HEK293 (cell line): ENCODE results near the gene TMEM37.

Experiments used
- CTCF ChIA-PET: fragments of 350-600 bp; formaldehyde crosslinking; extraction: SDS; loops from one replicate; lab custom pipeline; 2021; ENCODE audit warnings: antibody characterized with exemption; lab: Yijun Ruan, JAX
- POLR2A ChIA-PET: fragments of 300-600 bp; formaldehyde crosslinking; extraction: SDS; loops from one replicate; lab custom pipeline; 2020; ENCODE audit warnings: antibody characterized with exemption, inconsistent platforms; lab: Yijun Ruan, JAX
- H3K27ac ChIP-seq: fragments of 200-500 bp; sonication (Bioruptor generic); 2 replicates; pipeline ENCODE4 v1.5.1; 2014; ENCODE audit warnings: low read depth, low read length, control low read depth, inconsistent platforms; ENCODE audit errors: extremely low read depth
- H3K36me3 ChIP-seq, 2 experiments: fragments of 200-500 bp in 1 of 2; sonication (Bioruptor generic) in 1 of 2; 1 replicate in 1 of 2; 2 replicates in 1 of 2; pipeline ENCODE4 v1.5.1; 2014 to 2017; ENCODE audit warnings: inconsistent platforms in 2 of 2, low read length in 2 of 2; ENCODE audit not compliant: control insufficient read depth in 2 of 2, insufficient read depth in 1 of 2
- H3K4me1 ChIP-seq: fragments of 200-500 bp; sonication (Bioruptor generic); 2 replicates; pipeline ENCODE4 v1.5.1; 2014; ENCODE audit warnings: mild to moderate bottlenecking, low read length, inconsistent platforms; ENCODE audit not compliant: control insufficient read depth, insufficient read depth
- H3K4me3 ChIP-seq: 2 replicates; pipeline ENCODE4 v1.5.1; 2011; ENCODE audit warnings: low read depth, mild to moderate bottlenecking, control low read depth, low read length, moderate library complexity
- H3K9me3 ChIP-seq: fragments of 200-500 bp; sonication (Bioruptor generic); 2 replicates; pipeline ENCODE4 v1.5.1; 2014; ENCODE audit warnings: low read depth, low read length, inconsistent platforms; ENCODE audit not compliant: control insufficient read depth, insufficient read depth
- BCL11B ChIP-seq: fragments of 450-650 bp; formaldehyde crosslinking; IDR thresholded peaks from 2 replicates; pipeline ENCODE4 v1.5.1; 2016; ENCODE audit warnings: low read depth, missing biosample characterization, missing genetic modification characterization
- GLIS1 ChIP-seq: fragments of 450-650 bp; formaldehyde crosslinking; IDR thresholded peaks from 2 replicates; pipeline ENCODE4 v1.5.1; 2016; ENCODE audit warnings: missing biosample characterization, missing genetic modification characterization
- KLF1 ChIP-seq: fragments of 450-650 bp; formaldehyde crosslinking; IDR thresholded peaks from 2 replicates; pipeline ENCODE4 v1.5.1; 2016; ENCODE audit warnings: missing biosample characterization, missing genetic modification characterization
- MYNN ChIP-seq: fragments of 450-650 bp; formaldehyde crosslinking; IDR thresholded peaks from 2 replicates; pipeline ENCODE4 v1.5.1; 2016; ENCODE audit warnings: missing biosample characterization, missing genetic modification characterization, borderline replicate concordance
- OSR2 ChIP-seq: fragments of 450-650 bp; formaldehyde crosslinking; IDR thresholded peaks from 2 replicates; pipeline ENCODE4 v1.5.1; 2016; ENCODE audit warnings: missing biosample characterization, missing genetic modification characterization
- SCRT2 ChIP-seq: fragments of 450-650 bp; formaldehyde crosslinking; IDR thresholded peaks from 2 replicates; pipeline ENCODE4 v1.5.1; 2016; ENCODE audit warnings: missing biosample characterization, missing genetic modification characterization
- ZBTB17 ChIP-seq: fragments of 450-650 bp; formaldehyde crosslinking; IDR thresholded peaks from 2 replicates; pipeline ENCODE4 v1.5.1; 2016; ENCODE audit warnings: missing biosample characterization, missing genetic modification characterization
- ZEB2 ChIP-seq: fragments of 450-650 bp; formaldehyde crosslinking; IDR thresholded peaks from 2 replicates; pipeline ENCODE4 v1.5.1; 2016; ENCODE audit warnings: missing biosample characterization, missing genetic modification characterization
- ZFHX2 ChIP-seq: fragments of 450-650 bp; formaldehyde crosslinking; conservative IDR thresholded peaks from 2 replicates; pipeline ENCODE4 v1.5.1; 2016; ENCODE audit warnings: missing biosample characterization, missing genetic modification characterization
- ZNF239 ChIP-seq: fragments of 450-650 bp; formaldehyde crosslinking; IDR thresholded peaks from 2 replicates; pipeline ENCODE4 v1.5.1; 2016; ENCODE audit warnings: missing biosample characterization, missing genetic modification characterization
- ZNF394 ChIP-seq: fragments of 450-650 bp; formaldehyde crosslinking; IDR thresholded peaks from 2 replicates; pipeline ENCODE4 v1.5.1; 2016; ENCODE audit warnings: missing biosample characterization, missing genetic modification characterization, mild to moderate bottlenecking, moderate library complexity, borderline replicate concordance
- ZNF501 ChIP-seq: fragments of 450-650 bp; formaldehyde crosslinking; IDR thresholded peaks from 2 replicates; pipeline ENCODE4 v1.5.1; 2016; ENCODE audit warnings: missing biosample characterization, missing genetic modification characterization
- ZNF514 ChIP-seq: fragments of 450-650 bp; formaldehyde crosslinking; IDR thresholded peaks from 2 replicates; pipeline ENCODE4 v1.5.1; 2016; ENCODE audit warnings: missing biosample characterization, missing genetic modification characterization
- ZNF529 ChIP-seq: fragments of 450-650 bp; formaldehyde crosslinking; IDR thresholded peaks from 2 replicates; pipeline ENCODE4 v1.5.1; 2017; ENCODE audit warnings: missing genetic modification characterization, missing biosample characterization; ENCODE audit not compliant: insufficient replicate concordance
- ZNF549 ChIP-seq: fragments of 450-650 bp; IDR thresholded peaks from 2 replicates; pipeline ENCODE4 v1.5.1; 2018; ENCODE audit warnings: missing biosample characterization, missing genetic modification characterization, mild to moderate bottlenecking, inconsistent platforms, moderate library complexity
- ZNF600 ChIP-seq: fragments of 450-650 bp; formaldehyde crosslinking; IDR thresholded peaks from 2 replicates; pipeline ENCODE4 v1.5.1; 2016; ENCODE audit warnings: missing biosample characterization, missing genetic modification characterization
- ZNF629 ChIP-seq: fragments of 450-650 bp; formaldehyde crosslinking; IDR thresholded peaks from 2 replicates; pipeline ENCODE4 v1.5.1; 2017; ENCODE audit warnings: missing biosample characterization, missing genetic modification characterization
- ZNF677 ChIP-seq: fragments of 450-650 bp; IDR thresholded peaks from 2 replicates; pipeline ENCODE4 v1.5.0; 2018; ENCODE audit warnings: missing biosample characterization, mild to moderate bottlenecking, missing genetic modification characterization, moderate library complexity
- ZNF76 ChIP-seq: fragments of 450-650 bp; formaldehyde crosslinking; IDR thresholded peaks from 2 replicates; pipeline ENCODE4; 2016; ENCODE audit warnings: low read depth, missing biosample characterization, missing genetic modification characterization, borderline replicate concordance
- ZNF792 ChIP-seq: fragments of 450-650 bp; formaldehyde crosslinking; IDR thresholded peaks from 2 replicates; pipeline ENCODE4 v1.5.1; 2016; ENCODE audit warnings: missing biosample characterization, missing genetic modification characterization
- TF ChIP-seq, protein P1 (sequence below): sonication (generic); formaldehyde crosslinking; IDR thresholded peaks from 2 replicates; pipeline ENCODE4 v1.8.1; 2022; ENCODE audit warnings: mild to moderate bottlenecking, moderate library complexity, missing genetic modification reagents

Gene TMEM37

DNA sequence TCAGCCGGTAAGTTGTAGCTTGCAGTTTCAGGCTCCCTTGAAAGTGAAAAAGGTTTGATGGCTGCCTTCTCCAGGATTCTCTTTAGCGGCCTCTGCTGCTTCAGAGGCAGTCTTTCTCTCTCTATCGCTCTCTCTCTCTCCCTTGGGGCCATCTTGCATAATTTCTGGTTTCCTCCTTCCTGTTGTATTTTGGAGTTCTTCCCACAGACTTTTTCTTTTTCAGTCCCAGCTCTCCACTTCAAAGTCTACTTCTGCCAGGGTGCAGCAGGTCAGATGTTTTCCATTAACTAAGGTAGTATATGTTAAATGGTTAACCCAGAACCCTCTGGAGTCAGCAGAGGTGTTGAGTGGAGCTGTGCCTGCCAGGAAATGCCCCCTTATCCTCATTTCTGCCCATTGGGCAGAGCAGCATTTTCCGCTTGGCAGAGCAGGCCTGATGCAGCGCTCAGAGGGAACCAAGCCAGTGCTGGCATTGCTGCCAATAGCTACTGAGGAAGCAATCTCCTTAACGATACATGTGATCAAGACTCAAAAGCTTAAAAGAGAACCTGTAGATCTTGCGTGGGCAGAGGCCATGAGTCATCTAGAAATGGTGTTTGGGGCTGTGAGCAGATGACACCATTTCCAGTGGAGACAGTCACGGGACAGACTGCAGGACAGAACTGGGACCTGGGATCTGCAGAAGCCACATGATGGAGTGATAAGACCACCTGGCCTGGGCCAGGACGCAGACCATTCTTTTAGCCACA, 44.1 kb upstream of the TMEM37 start:
- no peak overlapping the region for H3K4me3 ChIP-seq
- peaks cover 3% of the 10 kb centered on the region; the same call in 1 of the 2 replicates for H3K4me1 ChIP-seq
- H3K36me3 ChIP-seq = no peaks in the 10 kb centered on the region
- no peaks in the 10 kb centered on the region for H3K9me3 ChIP-seq
- H3K27ac ChIP-seq = no peak overlapping the region
- no peak for TF ChIP-seq ZNF239 (tag by site-specific recombination)
- TF ChIP-seq ZNF549 (tag by site-specific recombination) = no peak
- no peak for TF ChIP-seq ZNF501 (tag by site-specific recombination)
- peak; percentile 81 for TF ChIP-seq SCRT2 (tag by site-specific recombination)
- no peak for TF ChIP-seq ZNF792 (tag by site-specific recombination)
- TF ChIP-seq MYNN = no peak
- TF ChIP-seq ZEB2 (tag by site-specific recombination) = no peak
- no peak for TF ChIP-seq KLF1
- peak; percentile 42 for TF ChIP-seq ZFHX2 (tag by site-specific recombination)
- TF ChIP-seq, protein P1, sequence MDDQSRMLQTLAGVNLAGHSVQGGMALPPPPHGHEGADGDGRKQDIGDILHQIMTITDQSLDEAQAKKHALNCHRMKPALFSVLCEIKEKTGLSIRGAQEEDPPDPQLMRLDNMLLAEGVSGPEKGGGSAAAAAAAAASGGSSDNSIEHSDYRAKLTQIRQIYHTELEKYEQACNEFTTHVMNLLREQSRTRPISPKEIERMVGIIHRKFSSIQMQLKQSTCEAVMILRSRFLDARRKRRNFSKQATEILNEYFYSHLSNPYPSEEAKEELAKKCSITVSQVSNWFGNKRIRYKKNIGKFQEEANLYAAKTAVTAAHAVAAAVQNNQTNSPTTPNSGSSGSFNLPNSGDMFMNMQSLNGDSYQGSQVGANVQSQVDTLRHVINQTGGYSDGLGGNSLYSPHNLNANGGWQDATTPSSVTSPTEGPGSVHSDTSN = no peak
- TF ChIP-seq OSR2 = peak; percentile 57; the same call in 1 of the 2 replicates
- no peak for TF ChIP-seq ZNF677
- no peak for TF ChIP-seq BCL11B
- no peak for TF ChIP-seq ZNF76 (tag by site-specific recombination)
- ChIA-PET POLR2A (no interaction called here), CTCF (interaction anchor here (1.0 kb wide), 1 partner anchor 89 kb away, joined by 3 read pairs; no protein-coding TSS in a partner anchor)

- Histone ChIP-seq H3K36me3 (no peaks in the 10 kb centered on the region), H3K27ac (no peak overlapping the region), H3K4me3 (no peak overlapping the region), H3K9me3 (no peaks in the 10 kb centered on the region), H3K4me1 (peaks cover 3% of the 10 kb centered on the region; the same call in 1 of the 2 replicates)
- ChIA-PET POLR2A (interaction anchor here (0.6 to 1.0 kb wide), 2 partner anchors 23 to 30 kb away, joined by 4 read pairs; partner anchors contain the start of genes C2orf76 and DBI), CTCF (interaction anchor here (1.2 kb wide), 1 partner anchor 170 kb away, joined by 3 read pairs; no protein-coding TSS in a partner anchor)
- TF ChIP-seq ZNF529 (tag by site-specific recombination) = no peak
- peak; percentile 50; the same call in 1 of the 2 replicates for TF ChIP-seq ZBTB17
- no peak for TF ChIP-seq ZNF514 (tag by site-specific recombination)
- TF ChIP-seq ZNF600 (tag by site-specific recombination) = peak; percentile 39; the same call in 1 of the 2 replicates
- TF ChIP-seq ZNF629 (tag by site-specific recombination) = no peak
- peak; percentile 36; the same call in 1 of the 2 replicates for TF ChIP-seq GLIS1
- peak; percentile 46; the same call in 1 of the 2 replicates for TF ChIP-seq ZNF394 (tag by site-specific recombination)
Observed at GRCh38 chr2:119389615-119390306, 41.9 kb upstream of the TMEM37 start.
